HCT116 (cell line): ENCODE measurements around the gene PIGQ. TPM values are rescaled to one million over a fixed set of nuclear protein-coding genes. Genes with fewer than 3 reads are reported as not detected.

Source experiments
- ATAC-seq: fragments of 200-7000 bp; cut with Tn5 transposase; 2 replicates; pipeline ENCODE4 v1.9.1; 2020; ENCODE audit warnings: mild to moderate bottlenecking, moderate library complexity
- BruUV-seq: library from RNA; stranded (reverse); fragments of 400-500 nt; replicated peaks from 2 replicates; lab custom pipeline; 2021; lab: Mats Ljungman, UMichigan
- CTCF ChIA-PET: fragments of 300-600 bp; sonication (Branson Sonifier 250); formaldehyde crosslinking; loops from one replicate; lab custom pipeline; 2021; ENCODE audit warnings: antibody characterized with exemption; lab: Charles Lee
- POLR2A ChIA-PET: fragments of 300-600, 350-600 bp; sonication (Branson Sonifier 250); formaldehyde crosslinking; loops from one replicate; lab custom pipeline; 2021; ENCODE audit warnings: antibody characterized with exemption; lab: Charles Lee
- RAD21 ChIA-PET, 2 experiments: fragments of 300-600 bp; sonication (Branson Sonifier 250); formaldehyde crosslinking; loops; one replicate each; lab custom pipeline; 2023; ENCODE audit warnings: low total read pairs in 2 of 2; ENCODE audit not compliant: uncharacterized antibody in 2 of 2, unreplicated experiment in 2 of 2, low non-redundant PET in 1 of 2; lab: Charles Lee
- DNase-seq: peaks from one replicate; pipeline ENCODE4 v3.0.0-alpha.2; 2010; ENCODE audit warnings: low read depth, low spot score
- H2AFZ ChIP-seq: fragments of 200-600 bp; shearing (Covaris generic), sonication (generic); 2 replicates; pipeline ENCODE4 v1.6.1; 2017; ENCODE audit warnings: low read depth, mixed run types, mixed read lengths, antibody characterized with exemption, low read length; ENCODE audit not compliant: poor library complexity, severe bottlenecking
- H3K27ac ChIP-seq: 2 replicates; pipeline ENCODE4 v1.5.1; 2012; ENCODE audit warnings: low read depth, low read length
- H3K27me3 ChIP-seq: fragments of 200-600 bp; sonication (generic); 2 replicates; pipeline ENCODE4 v1.6.1; 2016; ENCODE audit warnings: mixed run types, low read length, mixed read lengths; ENCODE audit not compliant: insufficient read depth
- H3K36me3 ChIP-seq, 2 experiments: fragments of 200-500 bp in 1 of 2; fragments of 200-600 bp in 1 of 2; sonication (Bioruptor generic) in 1 of 2; sonication (generic) in 1 of 2; 2 replicates each; pipeline versions ENCODE4 v1.5.1 to v1.6.1; 2014 to 2016; ENCODE audit warnings: low read length in 2 of 2, inconsistent platforms in 1 of 2, mixed read lengths in 1 of 2, mixed run types in 1 of 2; ENCODE audit not compliant: insufficient read depth in 2 of 2, control insufficient read depth in 1 of 2
- H3K4me1 ChIP-seq, 2 experiments: fragments of 200-600 bp in 1 of 2; sonication (generic) in 1 of 2; 2 replicates each; pipeline versions ENCODE4 v1.5.1 to v1.6.1; 2012 to 2017; ENCODE audit warnings: low read length in 2 of 2, inconsistent platforms in 1 of 2, mild to moderate bottlenecking in 1 of 2, mixed read lengths in 1 of 2, mixed run types in 1 of 2, moderate library complexity in 1 of 2; ENCODE audit not compliant: insufficient read depth in 2 of 2, control insufficient read depth in 1 of 2
- H3K4me2 ChIP-seq: fragments of 200-600 bp; sonication (generic); 2 replicates; pipeline ENCODE4 v1.6.1; 2017; ENCODE audit warnings: mixed run types, low read length, mixed read lengths
- H3K4me3 ChIP-seq, 2 experiments: fragments of 200-600 bp in 1 of 2; sonication (generic) in 1 of 2; replicated peaks in 1 of 2; 2 replicates each; pipeline ENCODE4 v1.5.1; 2011 to 2016; ENCODE audit warnings: low read length in 2 of 2, control low read depth in 1 of 2, low read depth in 1 of 2, mild to moderate bottlenecking in 1 of 2, mixed read lengths in 1 of 2, mixed run types in 1 of 2
- H3K79me2 ChIP-seq: fragments of 200-600 bp; sonication (generic); 2 replicates; pipeline ENCODE4 v1.6.1; 2017; ENCODE audit warnings: mild to moderate bottlenecking, mixed run types, low read length, moderate library complexity, mixed read lengths; ENCODE audit not compliant: insufficient read depth
- H3K9ac ChIP-seq: fragments of 200-600 bp; sonication (generic); 2 replicates; pipeline ENCODE4 v1.6.1; 2016; ENCODE audit warnings: low read length, mixed read lengths
- H3K9me2 ChIP-seq: fragments of 200-600 bp; sonication (generic), shearing (Covaris generic); 2 replicates; pipeline ENCODE4 v1.6.1; 2017; ENCODE audit warnings: mixed run types, mild to moderate bottlenecking, moderate library complexity; ENCODE audit not compliant: insufficient read depth
- H3K9me3 ChIP-seq, 2 experiments: fragments of 200-500 bp in 1 of 2; fragments of 200-600 bp in 1 of 2; sonication (Bioruptor generic) in 1 of 2; sonication (generic) in 1 of 2; 2 replicates each; pipeline ENCODE4 v1.6.1; 2014 to 2017; ENCODE audit warnings: low read length in 2 of 2, mixed read lengths in 2 of 2, inconsistent platforms in 1 of 2, low read depth in 1 of 2, mild to moderate bottlenecking in 1 of 2, mixed run types in 1 of 2, moderate library complexity in 1 of 2; ENCODE audit not compliant: control insufficient read depth in 1 of 2, insufficient read depth in 1 of 2
- H4K20me1 ChIP-seq: fragments of 200-600 bp; sonication (generic), shearing (Covaris generic); 2 replicates; pipeline ENCODE4 v1.6.1; 2017; ENCODE audit warnings: mixed run types, mild to moderate bottlenecking, moderate library complexity; ENCODE audit not compliant: insufficient read depth
- EGR1 ChIP-seq: IDR thresholded peaks from 2 replicates; pipeline ENCODE4 v1.6.1; 2012; ENCODE audit warnings: low read depth
- ELF1 ChIP-seq: IDR thresholded peaks from 2 replicates; pipeline ENCODE4 v1.6.1; 2012; ENCODE audit warnings: low read depth, borderline replicate concordance
- EZH2 ChIP-seq: fragments of 200-600 bp; sonication (generic); IDR thresholded peaks from 2 replicates; pipeline ENCODE4 v1.6.1; 2017; ENCODE audit warnings: antibody characterized with exemption, mixed run types
- FOSL1 ChIP-seq: IDR thresholded peaks from 2 replicates; pipeline ENCODE4 v1.6.1; 2012; ENCODE audit warnings: low read depth
- JUND ChIP-seq: IDR thresholded peaks from 2 replicates; pipeline ENCODE4 v1.6.1; 2012
- POLR2AphosphoS5 ChIP-seq: IDR thresholded peaks from 2 replicates; pipeline ENCODE4 v1.6.1; 2011; ENCODE audit warnings: mild to moderate bottlenecking, low read depth, low read length, moderate library complexity
- RAD21 ChIP-seq: IDR thresholded peaks from 2 replicates; pipeline ENCODE4 v1.6.1; 2012; ENCODE audit warnings: low read depth, mild to moderate bottlenecking
- SP1 ChIP-seq: IDR thresholded peaks from 2 replicates; pipeline ENCODE4 v1.6.1; 2012; ENCODE audit warnings: low read depth
- SRF ChIP-seq: IDR thresholded peaks from 2 replicates; pipeline ENCODE4 v1.6.1; 2012; ENCODE audit warnings: low read depth
- YY1 ChIP-seq: IDR thresholded peaks from 2 replicates; pipeline ENCODE4 v1.6.1; 2011; ENCODE audit warnings: low read length, low read depth, moderate library complexity, mild to moderate bottlenecking; ENCODE audit not compliant: insufficient replicate concordance; ENCODE audit errors: extremely low read depth
- ZBTB33 ChIP-seq: IDR thresholded peaks from 2 replicates; pipeline ENCODE4 v1.6.1; 2011; ENCODE audit warnings: mild to moderate bottlenecking, low read length, moderate library complexity; ENCODE audit not compliant: insufficient replicate concordance; ENCODE audit errors: extremely low read depth
- ZFX ChIP-seq: fragments of 450-650 bp; IDR thresholded peaks from 2 replicates; pipeline ENCODE4 v1.6.1; 2017
- intact Hi-C: fragments of 100-400 bp; cut with micrococcal nuclease; formaldehyde crosslinking; loops from 2 replicates; pipeline ENCODE4 v1.10.0; 2022
- total RNA-seq: library from RNA; stranded (reverse); gene quantifications from one replicate; pipeline ENCODE4 v1.2.1, GENCODE V29; 2021; ENCODE audit not compliant: unreplicated experiment
- TF ChIP-seq, protein P1 (sequence below), 3 experiments: fragments of 200-600 bp in 1 of 3; sonication (generic) in 1 of 3; IDR thresholded peaks in 2 of 3; conservative IDR thresholded peaks in 1 of 3; 2 replicates each; pipeline ENCODE4 v1.5.1; 2012 to 2017; ENCODE audit warnings: low read depth in 2 of 3, low read length in 2 of 3, antibody characterized with exemption in 1 of 3, borderline replicate concordance in 1 of 3, control low read depth in 1 of 3, mild to moderate bottlenecking in 1 of 3, mixed read lengths in 1 of 3, mixed run types in 1 of 3, moderate library complexity in 1 of 3; ENCODE audit not compliant: insufficient read depth in 1 of 3
- TF ChIP-seq, protein P2 (sequence below): IDR thresholded peaks from 2 replicates; pipeline ENCODE4 v1.6.1; 2012

Gene PIGQ
- total RNA-seq, 1 experiment from 2014 or later = 21.0 TPM

DNA sequence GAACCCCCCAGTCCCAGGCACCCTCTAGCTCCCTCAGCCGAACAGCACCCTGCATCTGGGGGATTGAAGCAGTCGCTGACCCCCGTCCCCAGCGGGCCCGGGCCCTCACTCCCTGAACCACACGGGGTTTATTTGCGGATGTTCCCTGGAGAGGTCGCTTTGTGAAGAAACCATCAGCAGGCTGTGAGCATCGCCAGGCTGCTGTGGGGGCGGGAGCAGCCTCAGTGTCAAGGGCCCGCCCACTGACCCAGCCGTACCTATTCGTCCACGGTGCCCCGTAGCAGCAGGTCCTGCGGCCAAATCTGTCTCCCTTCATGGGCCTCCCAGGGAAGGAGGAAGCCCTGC lies 13.7 kb downstream of the PIGQ start:
- Histone ChIP-seq H4K20me1 (no peaks in the 10 kb centered on the region), H3K36me3 (no peaks in the 10 kb centered on the region), H3K9ac (no peak overlapping the region), H3K27me3 (no peaks in the 10 kb centered on the region), H3K4me2 (no peak overlapping the region), H3K27ac (no peak overlapping the region), H3K4me3 (no peak overlapping the region), H3K79me2 (peaks cover 8% of the 10 kb centered on the region; the same call in 1 of the 2 replicates), H3K9me2 (no peaks in the 10 kb centered on the region), H3K9me3 (no peaks in the 10 kb centered on the region), H2AFZ (no peak overlapping the region), H3K4me1 (peaks cover 2 to 12% of the 10 kb centered on the region in 2 experiments; a peak in 2 of 4 replicates)
- ChIA-PET POLR2A (no interaction called here), CTCF (no interaction called here), RAD21 (no interaction called here)
- intact Hi-C loops = no loop called here
- DNase-seq (no peak), ATAC-seq (no peak)
- BruUV-seq = no TSS peak
- TF ChIP-seq POLR2AphosphoS5 = no peak
- TF ChIP-seq EGR1 = no peak
- TF ChIP-seq SRF = no peak
- no peak for TF ChIP-seq EZH2
- no peak for TF ChIP-seq JUND
- no peak for TF ChIP-seq YY1
- TF ChIP-seq, protein P1, sequence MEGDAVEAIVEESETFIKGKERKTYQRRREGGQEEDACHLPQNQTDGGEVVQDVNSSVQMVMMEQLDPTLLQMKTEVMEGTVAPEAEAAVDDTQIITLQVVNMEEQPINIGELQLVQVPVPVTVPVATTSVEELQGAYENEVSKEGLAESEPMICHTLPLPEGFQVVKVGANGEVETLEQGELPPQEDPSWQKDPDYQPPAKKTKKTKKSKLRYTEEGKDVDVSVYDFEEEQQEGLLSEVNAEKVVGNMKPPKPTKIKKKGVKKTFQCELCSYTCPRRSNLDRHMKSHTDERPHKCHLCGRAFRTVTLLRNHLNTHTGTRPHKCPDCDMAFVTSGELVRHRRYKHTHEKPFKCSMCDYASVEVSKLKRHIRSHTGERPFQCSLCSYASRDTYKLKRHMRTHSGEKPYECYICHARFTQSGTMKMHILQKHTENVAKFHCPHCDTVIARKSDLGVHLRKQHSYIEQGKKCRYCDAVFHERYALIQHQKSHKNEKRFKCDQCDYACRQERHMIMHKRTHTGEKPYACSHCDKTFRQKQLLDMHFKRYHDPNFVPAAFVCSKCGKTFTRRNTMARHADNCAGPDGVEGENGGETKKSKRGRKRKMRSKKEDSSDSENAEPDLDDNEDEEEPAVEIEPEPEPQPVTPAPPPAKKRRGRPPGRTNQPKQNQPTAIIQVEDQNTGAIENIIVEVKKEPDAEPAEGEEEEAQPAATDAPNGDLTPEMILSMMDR (IDR thresholded peaks at IDR 0.05 in 2 of 3, conservative IDR thresholded peaks at IDR 0.05 in 1 of 3; ENCODE audit: borderline replicate concordance in 1 of 3, insufficient read depth in 1 of 3, low read depth in 2 of 3, low read length in 2 of 3) = no peak
- TF ChIP-seq SP1 = no peak
- no peak for TF ChIP-seq ELF1
- TF ChIP-seq, protein P2, sequence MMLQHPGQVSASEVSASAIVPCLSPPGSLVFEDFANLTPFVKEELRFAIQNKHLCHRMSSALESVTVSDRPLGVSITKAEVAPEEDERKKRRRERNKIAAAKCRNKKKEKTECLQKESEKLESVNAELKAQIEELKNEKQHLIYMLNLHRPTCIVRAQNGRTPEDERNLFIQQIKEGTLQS = no peak
- TF ChIP-seq FOSL1 = no peak
- no peak for TF ChIP-seq RAD21
- TF ChIP-seq ZBTB33 = no peak
- no peak for TF ChIP-seq ZFX
